ENCODE measurements around the gene MAZ. TPM values are rescaled to one million over a fixed set of nuclear protein-coding genes. Genes with fewer than 3 reads are reported as not detected.

Gene MAZ
- polyA plus RNA-seq, 3 donors, result 14.2 to 137 (median 18.8) TPM

DNA sequence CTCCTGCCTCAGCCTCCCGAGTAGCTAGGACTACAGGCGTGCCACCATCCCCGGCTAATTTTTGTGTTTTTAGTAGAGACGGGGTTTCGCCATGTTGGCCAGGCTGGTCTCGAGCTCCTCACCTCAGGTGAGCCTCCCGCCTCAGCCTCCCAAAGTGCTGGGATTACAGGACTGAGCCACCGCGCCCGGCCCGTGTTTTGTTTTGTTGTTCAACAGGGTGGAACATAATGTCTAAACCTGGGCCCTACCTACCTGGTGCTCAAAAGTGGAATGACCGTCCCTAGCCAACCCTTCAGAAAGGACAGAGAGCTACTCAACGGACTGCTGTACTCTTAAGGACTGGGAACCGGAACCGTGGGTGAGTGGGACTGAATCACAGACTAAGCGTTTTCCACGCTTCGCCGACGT, 16.6 kb upstream of the MAZ start:
- H3K9ac ChIP-seq (ENCODE audit: insufficient read depth, low read length, poor library complexity, severe bottlenecking), result peak overlapping the region; percentile 51
- Mint-ChIP-seq H3K27me3 (ENCODE audit: low read depth in 3 of 3) (peaks cover 0 to 1% (median 0%) of the 10 kb centered on the region in 3 donors), H3K27ac (peak overlapping the region; percentile 89 to 95 (median 93)), H3K4me3 (peak overlapping the region; percentile 97 to 98), H3K36me3 (peaks cover 0 to 3% of the 10 kb centered on the region in 2 donors), H3K4me1 (peaks cover 47% of the 10 kb centered on the region), H3K9me3 (peaks cover 0 to 2% (median 0%) of the 10 kb centered on the region in 7 donors)
- no peaks in the 10 kb centered on the region for H3K36me3 ChIP-seq (replicated peaks in 1 of 2; ENCODE audit: control insufficient read depth in 1 of 2, insufficient read depth in 2 of 2, low read length in 2 of 2)
- TF ChIP-seq, protein P1, sequence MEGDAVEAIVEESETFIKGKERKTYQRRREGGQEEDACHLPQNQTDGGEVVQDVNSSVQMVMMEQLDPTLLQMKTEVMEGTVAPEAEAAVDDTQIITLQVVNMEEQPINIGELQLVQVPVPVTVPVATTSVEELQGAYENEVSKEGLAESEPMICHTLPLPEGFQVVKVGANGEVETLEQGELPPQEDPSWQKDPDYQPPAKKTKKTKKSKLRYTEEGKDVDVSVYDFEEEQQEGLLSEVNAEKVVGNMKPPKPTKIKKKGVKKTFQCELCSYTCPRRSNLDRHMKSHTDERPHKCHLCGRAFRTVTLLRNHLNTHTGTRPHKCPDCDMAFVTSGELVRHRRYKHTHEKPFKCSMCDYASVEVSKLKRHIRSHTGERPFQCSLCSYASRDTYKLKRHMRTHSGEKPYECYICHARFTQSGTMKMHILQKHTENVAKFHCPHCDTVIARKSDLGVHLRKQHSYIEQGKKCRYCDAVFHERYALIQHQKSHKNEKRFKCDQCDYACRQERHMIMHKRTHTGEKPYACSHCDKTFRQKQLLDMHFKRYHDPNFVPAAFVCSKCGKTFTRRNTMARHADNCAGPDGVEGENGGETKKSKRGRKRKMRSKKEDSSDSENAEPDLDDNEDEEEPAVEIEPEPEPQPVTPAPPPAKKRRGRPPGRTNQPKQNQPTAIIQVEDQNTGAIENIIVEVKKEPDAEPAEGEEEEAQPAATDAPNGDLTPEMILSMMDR (IDR thresholded peaks at IDR 0.05), result no peak
- peak overlapping the region; percentile 37 to 97 (median 97) for H3K4me3 ChIP-seq (replicated peaks in 1 of 3; ENCODE audit: low read depth in 2 of 3, low read length in 3 of 3)
- H4K20me1 ChIP-seq (ENCODE audit: insufficient read depth, low read length), result no peaks in the 10 kb centered on the region
- no peaks in the 10 kb centered on the region for H3K27me3 ChIP-seq (ENCODE audit: control insufficient read depth in 2 of 2, insufficient read depth in 2 of 2, low read length in 2 of 2)
- H3K4me2 ChIP-seq (replicated peaks; ENCODE audit: extremely low read depth, low read length, poor library complexity, severe bottlenecking), result peak overlapping the region; percentile 91
- 76% methylated on average over 15 of the region's 20 CpGs for WGBS (ENCODE audit: insufficient coverage)
- no peaks in the 10 kb centered on the region for H3K9me3 ChIP-seq (replicated peaks in 1 of 2; ENCODE audit: control insufficient read depth in 1 of 2, insufficient read depth in 1 of 2, low read length in 2 of 2)
- peaks cover 43% of the 10 kb centered on the region for H3K79me2 ChIP-seq (ENCODE audit: insufficient read depth, low read length)
- peak overlapping the region; percentile 78 to 83 for H3K27ac ChIP-seq (ENCODE audit: low read depth in 1 of 2, low read length in 2 of 2)
- intact Hi-C loops (cut with micrococcal nuclease), result loop anchor here (2.0 to 5.0 kb wide), 3 partner anchors 15 to 47 kb away; no protein-coding TSS in a partner anchor
- no peak for DNase-seq
- H3K4me1 ChIP-seq (ENCODE audit: control insufficient read depth in 1 of 2, insufficient read depth in 2 of 2, low read length in 2 of 2), result peaks cover 30 to 40% of the 10 kb centered on the region in 2 donors
- H2AFZ ChIP-seq (ENCODE audit: insufficient read depth, low read depth, low read length, poor library complexity, severe bottlenecking), result peak overlapping the region; percentile 95

DNA sequence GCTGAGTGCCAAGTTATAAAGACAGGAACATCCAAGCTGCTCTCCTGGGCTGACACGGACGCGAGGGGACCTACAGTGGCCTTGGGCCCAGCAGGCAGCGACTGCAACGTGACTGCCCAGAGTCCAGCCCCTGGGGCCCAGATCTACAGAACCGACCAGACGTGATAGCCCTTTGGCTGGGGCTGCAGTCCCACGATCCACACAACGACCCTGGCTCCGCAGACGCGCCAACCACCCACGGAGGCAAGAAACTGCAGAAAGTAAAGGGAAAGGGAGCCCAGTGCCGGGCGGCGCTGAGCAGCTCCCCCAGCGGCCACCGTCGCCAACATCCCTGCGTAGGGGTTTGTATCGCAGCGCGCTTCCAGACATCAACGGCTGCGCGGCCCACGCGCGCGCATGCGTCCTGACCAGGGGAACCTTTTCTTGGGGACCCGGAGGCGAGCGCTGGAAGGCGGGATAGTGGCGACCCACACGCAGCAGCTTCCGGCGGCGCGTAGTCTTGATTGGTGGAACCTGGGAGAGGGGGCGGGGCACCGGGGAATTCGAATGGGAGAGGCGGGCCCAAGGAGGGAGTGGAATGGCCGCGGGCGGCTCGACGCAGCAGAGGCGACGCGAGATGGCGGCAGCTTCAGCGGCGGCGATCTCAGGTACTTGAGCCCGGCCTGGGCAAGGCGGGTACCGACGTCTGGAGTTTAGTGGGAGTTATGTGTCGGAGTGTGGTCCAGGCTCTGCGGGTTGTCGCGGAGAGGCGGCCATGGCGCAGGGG, 16.0 kb upstream of the MAZ start, which contains the start of gene KIF22:
KIF22 (plus strand) TSS at position 569 of the 766 bp plus-strand sequence; CDS start at position 578, 9 bp downstream.
- Histone ChIP-seq H3K4me1 (ENCODE audit: control insufficient read depth in 1 of 2, insufficient read depth in 2 of 2, low read length in 2 of 2) (peaks cover 26 to 36% of the 10 kb centered on the region in 2 donors), H4K20me1 (ENCODE audit: insufficient read depth, low read length) (no peaks in the 10 kb centered on the region), H3K9ac (ENCODE audit: insufficient read depth, low read length, poor library complexity, severe bottlenecking) (peak within 1 kb of the TSS; percentile 78), H3K9me3 (replicated peaks in 1 of 2; ENCODE audit: control insufficient read depth in 1 of 2, insufficient read depth in 1 of 2, low read length in 2 of 2) (no peaks in the 10 kb centered on the region), H3K4me2 (replicated peaks; ENCODE audit: extremely low read depth, low read length, poor library complexity, severe bottlenecking) (peak within 1 kb of the TSS; percentile 91), H3K4me3 (replicated peaks in 1 of 3; ENCODE audit: low read depth in 2 of 3, low read length in 3 of 3) (peak within 1 kb of the TSS; percentile 67 to 97 (median 97)), H3K79me2 (ENCODE audit: insufficient read depth, low read length) (peaks cover 49% of the 10 kb centered on the region), H3K27me3 (ENCODE audit: control insufficient read depth in 2 of 2, insufficient read depth in 2 of 2, low read length in 2 of 2) (no peaks in the 10 kb centered on the region), H2AFZ (ENCODE audit: insufficient read depth, low read depth, low read length, poor library complexity, severe bottlenecking) (peak within 1 kb of the TSS; percentile 97), H3K27ac (ENCODE audit: low read depth in 1 of 2, low read length in 2 of 2) (peak within 1 kb of the TSS; percentile 78 to 83), H3K36me3 (replicated peaks in 1 of 2; ENCODE audit: control insufficient read depth in 1 of 2, insufficient read depth in 2 of 2, low read length in 2 of 2) (no peaks in the 10 kb centered on the region)
- WGBS (ENCODE audit: insufficient coverage), result under 1% methylated on average over 64 of the region's 67 CpGs
- intact Hi-C loops (cut with micrococcal nuclease), result loop anchor here in 1 of 2 donors (2.0 kb wide), 2 partner anchors 14 to 44 kb away; no protein-coding TSS in a partner anchor
- peak within 1 kb of the TSS; percentile 97 to 98 for H3K4me3 Mint-ChIP-seq
- peaks cover 0 to 2% (median 0%) of the 10 kb centered on the region in 7 donors for H3K9me3 Mint-ChIP-seq
- peaks cover 44% of the 10 kb centered on the region for H3K4me1 Mint-ChIP-seq
- peak within 1 kb of the TSS; percentile 89 to 95 (median 94) for H3K27ac Mint-ChIP-seq
- H3K27me3 Mint-ChIP-seq (ENCODE audit: low read depth in 3 of 3), result peaks cover 0 to 1% (median 0%) of the 10 kb centered on the region in 3 donors
- DNase-seq, result peak; percentile 99 to 100 (median 99)
- TF ChIP-seq, protein P1 (IDR thresholded peaks at IDR 0.05), result peak; percentile 77
- H3K36me3 Mint-ChIP-seq, result peaks cover 0 to 3% of the 10 kb centered on the region in 2 donors

Measured in CD14-positive monocyte (primary cell).